ENCODE results near the gene FBXO2.

FBXO2 gene

GRCh38 chr1:11695861-11696260 is 41.6 kb upstream of the FBXO2 start:
- DNase-seq (ENCODE audit: insufficient read length, low spot score) = no peak
- FAIRE-seq = no peak
- TF ChIP-seq PAX5 (IDR thresholded peaks at IDR 0.05; ENCODE audit: insufficient read depth, low read length, severe bottlenecking) = no peak
- TF ChIP-seq TAF1 (IDR thresholded peaks at IDR 0.05; ENCODE audit: low read depth, low read length) = no peak
- no peak for TF ChIP-seq SPI1 (IDR thresholded peaks at IDR 0.05; ENCODE audit: low read depth, low read length)
- TF ChIP-seq POU2F2 (IDR thresholded peaks at IDR 0.05; ENCODE audit: low read depth, low read length) = no peak
- TF ChIP-seq POLR2AphosphoS5 (IDR thresholded peaks at IDR 0.05; ENCODE audit: low read depth, low read length) = no peak
- TF ChIP-seq POLR2A (IDR thresholded peaks at IDR 0.05; ENCODE audit: low read depth, low read length) = no peak

GRCh38 chr1:11693917-11694316 is 39.7 kb upstream of the FBXO2 start:
- TF ChIP-seq TAF1 (IDR thresholded peaks at IDR 0.05; ENCODE audit: low read depth, low read length) (no peak), POLR2A (IDR thresholded peaks at IDR 0.05; ENCODE audit: low read depth, low read length) (no peak)
- DNase-seq (ENCODE audit: insufficient read length, low spot score) (no peak), FAIRE-seq (no peak)

DNA sequence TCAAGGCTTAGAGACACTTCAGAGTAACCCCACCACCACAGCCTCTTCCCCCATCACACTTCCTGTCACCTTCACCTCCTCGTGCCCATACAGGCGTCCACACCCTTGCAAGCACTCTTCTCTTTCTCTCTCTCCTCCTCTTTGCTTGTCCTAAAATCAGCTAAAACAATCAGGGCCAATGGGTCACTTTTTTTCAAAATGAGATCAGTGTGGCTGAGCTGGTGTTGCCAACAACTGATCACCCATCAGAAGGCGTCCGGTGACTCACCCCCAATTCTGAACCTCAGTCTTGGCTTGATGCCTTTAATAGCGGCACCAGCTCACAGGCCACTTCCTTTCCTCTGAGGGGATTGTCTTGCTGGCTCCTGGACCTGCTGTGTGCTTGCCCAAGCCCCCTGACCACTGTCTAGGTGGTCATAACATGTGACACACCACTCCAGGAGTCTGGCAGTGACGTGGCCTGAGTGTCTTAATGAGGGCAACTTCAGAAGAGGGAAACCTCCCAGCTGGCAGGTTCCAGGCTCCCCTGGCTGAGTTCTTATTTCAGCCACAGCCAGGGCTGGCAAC is 38.9 kb upstream of the FBXO2 start:
- FAIRE-seq = no peak
- no peak for TF ChIP-seq TAF1 (IDR thresholded peaks at IDR 0.05; ENCODE audit: low read depth, low read length)
- no peak for DNase-seq (ENCODE audit: insufficient read length, low spot score)

DNA sequence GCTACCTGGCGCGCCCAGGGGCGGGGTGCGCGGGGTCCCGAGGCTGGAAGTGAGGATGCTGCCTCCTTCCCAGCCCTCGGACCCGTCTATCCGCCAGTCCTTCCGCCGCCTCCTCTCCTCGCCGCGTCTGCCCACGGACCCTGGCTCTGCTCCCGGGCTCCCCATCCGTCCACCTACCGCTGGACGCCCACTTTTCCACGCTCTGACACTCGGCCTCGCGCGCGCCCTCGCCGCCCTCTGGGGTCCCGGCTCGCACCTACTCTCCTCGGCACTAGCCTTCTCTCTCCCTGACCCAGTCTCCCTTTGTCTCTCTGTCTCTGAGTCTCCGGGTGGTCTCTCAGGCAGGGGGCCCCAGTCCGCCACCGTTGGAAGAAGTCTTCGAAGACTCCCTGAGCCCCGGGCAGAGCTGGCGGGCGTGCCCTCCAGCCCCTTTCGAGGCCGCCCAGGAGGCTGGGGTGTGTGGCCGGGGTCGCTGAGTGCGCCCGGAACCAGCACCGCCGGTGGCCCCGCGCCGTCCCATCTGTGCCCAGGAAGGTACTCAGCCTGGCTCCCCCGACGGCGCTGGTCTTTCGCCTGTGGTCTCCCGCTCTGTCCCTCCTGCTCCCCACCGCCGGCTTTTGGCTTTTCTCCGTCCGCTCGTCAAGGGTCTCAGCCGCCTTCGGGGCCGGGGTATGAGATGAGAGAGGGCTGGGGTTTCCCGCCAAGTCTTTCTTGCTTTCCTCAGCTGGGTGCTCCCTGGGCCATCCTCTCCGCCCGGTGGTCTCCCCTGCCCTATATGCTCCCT is 37.9 kb upstream of the FBXO2 start:
- TF ChIP-seq POLR2AphosphoS5 (IDR thresholded peaks at IDR 0.05; ENCODE audit: low read depth, low read length) = no peak
- no peak for TF ChIP-seq POU2F2 (IDR thresholded peaks at IDR 0.05; ENCODE audit: low read depth, low read length)
- no peak for TF ChIP-seq SPI1 (IDR thresholded peaks at IDR 0.05; ENCODE audit: low read depth, low read length)
- no peak for TF ChIP-seq POLR2A (IDR thresholded peaks at IDR 0.05; ENCODE audit: low read depth, low read length)
- no peak for TF ChIP-seq TAF1 (IDR thresholded peaks at IDR 0.05; ENCODE audit: low read depth, low read length)
- no peak for TF ChIP-seq PAX5 (IDR thresholded peaks at IDR 0.05; ENCODE audit: insufficient read depth, low read length, severe bottlenecking)
- no peak for FAIRE-seq

GRCh38 chr1:11691302-11691914 is 37.2 kb upstream of the FBXO2 start, which contains the start of gene DRAXIN:
Gene DRAXIN (plus strand): TSS chr1:11691710. CDS start chr1:11706259, 14,549 bp downstream.
- FAIRE-seq (no peak), DNase-seq (ENCODE audit: insufficient read length, low spot score) (no peak)
- TF ChIP-seq POLR2A (IDR thresholded peaks at IDR 0.05; ENCODE audit: low read depth, low read length) (no peak), PAX5 (IDR thresholded peaks at IDR 0.05; ENCODE audit: insufficient read depth, low read length, severe bottlenecking) (no peak), TAF1 (IDR thresholded peaks at IDR 0.05; ENCODE audit: low read depth, low read length) (no peak), SPI1 (IDR thresholded peaks at IDR 0.05; ENCODE audit: low read depth, low read length) (no peak), POLR2AphosphoS5 (IDR thresholded peaks at IDR 0.05; ENCODE audit: low read depth, low read length) (no peak), POU2F2 (IDR thresholded peaks at IDR 0.05; ENCODE audit: low read depth, low read length) (no peak)

More for the DNA sequence above, 37.9 kb upstream of the FBXO2 start:
- DNase-seq (ENCODE audit: insufficient read length, low spot score) = no peak

DNA sequence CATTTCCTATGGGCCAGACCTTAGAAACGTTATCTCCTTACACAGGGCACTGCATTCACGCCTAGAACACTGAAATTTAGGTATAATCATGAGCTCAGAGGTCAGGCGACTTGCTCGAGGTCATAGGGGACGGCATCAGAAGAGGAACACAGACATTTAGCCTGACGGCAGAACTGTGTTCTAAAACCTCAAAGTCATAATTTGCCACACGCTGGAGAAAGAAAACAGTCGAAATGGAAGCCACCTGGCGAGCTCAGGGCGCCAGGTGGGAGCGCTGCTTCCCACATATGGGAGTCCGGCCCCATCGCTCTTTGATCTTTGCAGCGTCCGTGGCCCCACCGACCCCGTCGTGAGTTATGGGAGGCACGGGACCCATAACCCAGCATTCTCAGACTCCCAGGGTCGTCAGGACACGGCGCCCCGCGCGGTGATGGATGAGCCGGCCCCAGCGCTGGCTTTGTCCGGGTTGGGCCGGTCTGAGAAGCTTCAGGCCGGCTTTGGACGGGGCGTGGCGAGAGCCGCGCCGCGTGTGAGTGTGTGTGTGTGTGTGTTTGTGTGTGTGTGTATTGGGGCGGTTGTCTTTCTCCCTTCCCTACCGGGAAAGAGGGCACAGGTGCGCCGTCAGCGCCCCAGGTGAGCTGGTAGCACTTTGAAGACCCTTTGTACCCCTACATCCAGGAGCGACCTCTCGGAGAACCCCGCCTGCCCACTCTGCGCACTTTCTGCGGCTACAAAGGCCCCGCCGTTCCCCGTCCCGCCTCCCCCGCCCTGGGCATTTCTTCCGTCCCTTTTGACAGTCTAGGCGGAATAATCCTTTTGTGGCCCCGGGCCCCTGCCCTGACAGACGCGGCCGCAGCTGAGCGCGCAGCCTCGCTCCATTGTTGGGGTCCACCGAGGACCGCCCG is 36.4 kb upstream of the FBXO2 start:
- DNase-seq (ENCODE audit: insufficient read length, low spot score) (no peak), FAIRE-seq (no peak)
- TF ChIP-seq PAX5 (IDR thresholded peaks at IDR 0.05; ENCODE audit: insufficient read depth, low read length, severe bottlenecking) (no peak), POLR2AphosphoS5 (IDR thresholded peaks at IDR 0.05; ENCODE audit: low read depth, low read length) (no peak), SPI1 (IDR thresholded peaks at IDR 0.05; ENCODE audit: low read depth, low read length) (no peak), TAF1 (IDR thresholded peaks at IDR 0.05; ENCODE audit: low read depth, low read length) (no peak)

GRCh38 chr1:11688506-11688905 is 34.3 kb upstream of the FBXO2 start:
- FAIRE-seq = no peak
- no peak for DNase-seq (ENCODE audit: insufficient read length, low spot score)
- TF ChIP-seq SPI1 (IDR thresholded peaks at IDR 0.05; ENCODE audit: low read depth, low read length) (no peak), PAX5 (IDR thresholded peaks at IDR 0.05; ENCODE audit: insufficient read depth, low read length, severe bottlenecking) (no peak)

- TF ChIP-seq TAF1 (IDR thresholded peaks at IDR 0.05; ENCODE audit: low read depth, low read length) (no peak), PAX5 (IDR thresholded peaks at IDR 0.05; ENCODE audit: insufficient read depth, low read length, severe bottlenecking) (no peak), POU2F2 (IDR thresholded peaks at IDR 0.05; ENCODE audit: low read depth, low read length) (no peak), SPI1 (IDR thresholded peaks at IDR 0.05; ENCODE audit: low read depth, low read length) (no peak), POLR2A (IDR thresholded peaks at IDR 0.05; ENCODE audit: low read depth, low read length) (no peak), POLR2AphosphoS5 (IDR thresholded peaks at IDR 0.05; ENCODE audit: low read depth, low read length) (no peak)
- FAIRE-seq (no peak), DNase-seq (ENCODE audit: insufficient read length, low spot score) (no peak)
Measured at GRCh38 chr1:11685210-11685752, 31.1 kb upstream of the FBXO2 start.

GRCh38 chr1:11684070-11684469 is 29.8 kb upstream of the FBXO2 start:
- TF ChIP-seq TAF1 (IDR thresholded peaks at IDR 0.05; ENCODE audit: low read depth, low read length) (no peak), POU2F2 (IDR thresholded peaks at IDR 0.05; ENCODE audit: low read depth, low read length) (no peak), PAX5 (IDR thresholded peaks at IDR 0.05; ENCODE audit: insufficient read depth, low read length, severe bottlenecking) (no peak), POLR2AphosphoS5 (IDR thresholded peaks at IDR 0.05; ENCODE audit: low read depth, low read length) (no peak), SPI1 (IDR thresholded peaks at IDR 0.05; ENCODE audit: low read depth, low read length) (no peak)
- no peak for FAIRE-seq

More at GRCh38 chr1:11684070-11684469, 29.8 kb upstream of the FBXO2 start:
- DNase-seq (ENCODE audit: insufficient read length, low spot score) = no peak
